ENCODE measurements around the gene ITSN1. TPM values are rescaled to one million over a fixed set of nuclear protein-coding genes. Genes with fewer than 3 reads are reported as not detected.
A peak's percentile ranks its signal among the peaks of the same experiment; 100 is the strongest.

The ITSN1 gene
- total RNA-seq, 1 experiment from 2014 or later, result 88.5 TPM

DNA sequence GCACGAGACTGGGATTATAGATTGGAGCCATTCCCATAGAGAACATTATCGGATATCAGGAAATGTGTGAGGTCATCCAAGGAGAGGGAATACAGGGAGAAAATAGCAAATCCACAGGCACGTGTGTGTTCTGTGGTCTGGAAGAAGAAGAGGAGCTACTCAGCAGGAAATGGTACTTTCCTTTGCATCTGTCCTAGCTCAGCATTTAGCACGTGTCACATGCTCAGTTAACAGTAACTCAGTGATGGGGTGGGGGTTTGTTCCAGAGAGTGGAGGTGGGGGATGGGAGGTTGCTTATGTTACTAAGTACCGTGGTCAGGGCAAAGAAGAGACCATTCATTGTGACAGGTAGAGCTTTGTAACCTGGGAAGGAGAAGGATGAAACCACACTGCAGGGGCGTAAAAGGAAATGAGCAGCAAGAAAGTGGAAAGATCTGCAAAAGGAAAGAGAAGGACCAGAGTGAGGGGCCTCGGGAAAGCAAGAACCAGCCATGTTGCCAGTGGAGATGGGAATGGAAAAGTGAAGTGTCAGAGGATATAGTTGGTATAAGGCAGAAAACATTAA lies 172.9 kb downstream of the ITSN1 start:
- intact Hi-C loops (cut with micrococcal nuclease; ENCODE audit: unreplicated experiment), result no loop called here
- H3K27me3 ChIP-seq (replicated peaks; ENCODE audit: control insufficient read depth, insufficient read depth, low read length), result no peaks in the 10 kb centered on the region
- no peaks in the 10 kb centered on the region for H3K9me3 ChIP-seq
- Mint-ChIP-seq H3K9me3 (ENCODE audit: unreplicated experiment) (no peaks in the 10 kb centered on the region), H3K27ac (ENCODE audit: unreplicated experiment) (peak overlapping the region; percentile 65), H3K36me3 (ENCODE audit: insufficient read depth, unreplicated experiment) (peaks cover 63% of the 10 kb centered on the region), H3K27me3 (ENCODE audit: insufficient read depth, unreplicated experiment) (no peaks in the 10 kb centered on the region), H3K4me1 (ENCODE audit: low read depth, unreplicated experiment) (no peaks in the 10 kb centered on the region), H3K4me3 (ENCODE audit: unreplicated experiment) (no peak overlapping the region)
- ChIA-PET CTCF (no interaction called here), POLR2A (interaction anchor here (0.6 kb wide), 1 partner anchor 16 kb away, joined by 4 read pairs; no protein-coding TSS in a partner anchor)
- no peaks in the 10 kb centered on the region for H3K4me1 ChIP-seq
- DNase-seq, result no peak
- TF ChIP-seq, protein P1, sequence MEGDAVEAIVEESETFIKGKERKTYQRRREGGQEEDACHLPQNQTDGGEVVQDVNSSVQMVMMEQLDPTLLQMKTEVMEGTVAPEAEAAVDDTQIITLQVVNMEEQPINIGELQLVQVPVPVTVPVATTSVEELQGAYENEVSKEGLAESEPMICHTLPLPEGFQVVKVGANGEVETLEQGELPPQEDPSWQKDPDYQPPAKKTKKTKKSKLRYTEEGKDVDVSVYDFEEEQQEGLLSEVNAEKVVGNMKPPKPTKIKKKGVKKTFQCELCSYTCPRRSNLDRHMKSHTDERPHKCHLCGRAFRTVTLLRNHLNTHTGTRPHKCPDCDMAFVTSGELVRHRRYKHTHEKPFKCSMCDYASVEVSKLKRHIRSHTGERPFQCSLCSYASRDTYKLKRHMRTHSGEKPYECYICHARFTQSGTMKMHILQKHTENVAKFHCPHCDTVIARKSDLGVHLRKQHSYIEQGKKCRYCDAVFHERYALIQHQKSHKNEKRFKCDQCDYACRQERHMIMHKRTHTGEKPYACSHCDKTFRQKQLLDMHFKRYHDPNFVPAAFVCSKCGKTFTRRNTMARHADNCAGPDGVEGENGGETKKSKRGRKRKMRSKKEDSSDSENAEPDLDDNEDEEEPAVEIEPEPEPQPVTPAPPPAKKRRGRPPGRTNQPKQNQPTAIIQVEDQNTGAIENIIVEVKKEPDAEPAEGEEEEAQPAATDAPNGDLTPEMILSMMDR (IDR thresholded peaks at IDR 0.05; ENCODE audit: insufficient read depth in 1 of 2, low read depth in 1 of 2, low read length in 1 of 2, severe bottlenecking in 1 of 2, unreplicated experiment in 1 of 2), result no peak
- H3K36me3 ChIP-seq (ENCODE audit: control insufficient read depth, insufficient read depth, low read length), result 0 out of 2 replicates have a peak, but pooled peaks cover 2% of the 10 kb centered on the region
- no peak overlapping the region for H3K4me3 ChIP-seq (ENCODE audit: low read depth, low read length)
- BruUV-seq (replicated peaks), result no TSS peak

DNA sequence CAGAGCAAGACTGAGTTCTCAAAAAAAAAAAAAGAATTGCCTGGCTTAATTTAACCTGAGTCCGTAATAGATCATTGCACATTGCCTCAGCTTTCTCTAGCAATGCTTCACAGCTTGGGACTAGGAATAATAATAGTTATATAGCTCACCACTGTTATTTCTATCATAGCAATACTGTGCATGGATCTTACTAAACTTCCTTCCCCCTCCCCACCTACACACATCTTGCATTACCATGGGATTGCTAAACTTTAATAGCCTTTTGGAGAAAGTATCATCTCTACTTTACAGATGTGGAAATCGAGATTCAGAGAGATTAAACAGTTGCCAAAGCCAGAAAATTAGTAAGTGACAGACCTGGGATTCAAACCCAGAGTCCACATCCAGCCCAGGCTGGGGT lies 173.9 kb downstream of the ITSN1 start:
- no peaks in the 10 kb centered on the region for H3K9me3 Mint-ChIP-seq (ENCODE audit: unreplicated experiment)
- peaks cover 70% of the 10 kb centered on the region for H3K36me3 Mint-ChIP-seq (ENCODE audit: insufficient read depth, unreplicated experiment)
- Histone ChIP-seq H3K36me3 (ENCODE audit: control insufficient read depth, insufficient read depth, low read length) (0 out of 2 replicates have a peak, but pooled peaks cover 2% of the 10 kb centered on the region), H3K9me3 (no peaks in the 10 kb centered on the region), H3K27me3 (replicated peaks; ENCODE audit: control insufficient read depth, insufficient read depth, low read length) (no peaks in the 10 kb centered on the region), H3K4me1 (no peaks in the 10 kb centered on the region), H3K4me3 (ENCODE audit: low read depth, low read length) (no peak overlapping the region)
- CTCF ChIA-PET, result no interaction called here
- intact Hi-C loops (cut with micrococcal nuclease; ENCODE audit: unreplicated experiment), result no loop called here
- BruUV-seq (replicated peaks), result no TSS peak
- no peak overlapping the region for H3K4me3 Mint-ChIP-seq (ENCODE audit: unreplicated experiment)
- TF ChIP-seq, protein P1 (IDR thresholded peaks at IDR 0.05; ENCODE audit: insufficient read depth in 1 of 2, low read depth in 1 of 2, low read length in 1 of 2, severe bottlenecking in 1 of 2, unreplicated experiment in 1 of 2), result no peak
- POLR2A ChIA-PET, result no interaction called here
- H3K27ac Mint-ChIP-seq (ENCODE audit: unreplicated experiment), result no peak overlapping the region
- H3K4me1 Mint-ChIP-seq (ENCODE audit: low read depth, unreplicated experiment), result no peaks in the 10 kb centered on the region
- H3K27me3 Mint-ChIP-seq (ENCODE audit: insufficient read depth, unreplicated experiment), result no peaks in the 10 kb centered on the region
- no peak for DNase-seq

DNA sequence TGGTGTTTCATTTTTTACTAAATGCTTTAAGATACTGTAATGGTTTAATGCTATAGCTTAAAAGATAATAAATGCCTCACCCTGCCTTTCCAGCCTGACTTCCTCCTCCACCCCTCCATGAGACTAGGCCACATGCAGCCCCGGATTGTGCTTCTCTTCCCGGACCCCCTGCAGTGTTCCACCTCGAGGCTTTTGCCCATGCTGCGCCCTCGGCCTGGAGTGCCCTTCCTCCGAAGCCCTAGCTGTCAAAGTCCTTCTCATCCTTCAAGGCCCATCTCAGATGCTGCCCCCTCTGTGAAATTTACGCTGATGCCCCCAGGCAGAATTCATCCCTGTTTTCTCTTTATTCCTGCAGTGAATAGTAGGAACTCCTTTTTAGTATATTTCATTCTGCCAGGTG lies 174.8 kb downstream of the ITSN1 start:
- H3K27ac Mint-ChIP-seq (ENCODE audit: unreplicated experiment), result no peak overlapping the region
- no peak for DNase-seq
- Histone ChIP-seq H3K9me3 (no peaks in the 10 kb centered on the region), H3K4me1 (no peaks in the 10 kb centered on the region), H3K27me3 (replicated peaks; ENCODE audit: control insufficient read depth, insufficient read depth, low read length) (no peaks in the 10 kb centered on the region), H3K4me3 (ENCODE audit: low read depth, low read length) (no peak overlapping the region), H3K36me3 (ENCODE audit: control insufficient read depth, insufficient read depth, low read length) (0 out of 2 replicates have a peak, but pooled peaks cover 2% of the 10 kb centered on the region)
- no TSS peak for BruUV-seq (replicated peaks)
- H3K4me3 Mint-ChIP-seq (ENCODE audit: unreplicated experiment), result no peak overlapping the region
- ChIA-PET CTCF (no interaction called here), POLR2A (no interaction called here)
- no peaks in the 10 kb centered on the region for H3K9me3 Mint-ChIP-seq (ENCODE audit: unreplicated experiment)
- TF ChIP-seq, protein P1 (IDR thresholded peaks at IDR 0.05; ENCODE audit: insufficient read depth in 1 of 2, low read depth in 1 of 2, low read length in 1 of 2, severe bottlenecking in 1 of 2, unreplicated experiment in 1 of 2), result no peak
- peaks cover 71% of the 10 kb centered on the region for H3K36me3 Mint-ChIP-seq (ENCODE audit: insufficient read depth, unreplicated experiment)
- no peaks in the 10 kb centered on the region for H3K27me3 Mint-ChIP-seq (ENCODE audit: insufficient read depth, unreplicated experiment)
- H3K4me1 Mint-ChIP-seq (ENCODE audit: low read depth, unreplicated experiment), result no peaks in the 10 kb centered on the region
- intact Hi-C loops (cut with micrococcal nuclease; ENCODE audit: unreplicated experiment), result no loop called here

All from Caco-2 (cell line).